Gastrocnemius medialis (tissue), 4 donors: ENCODE measurements around the gene VEGFA.

ENCODE experiments used
- POLR2A ChIP-seq, 2 donors: fragments of 450-650 bp; IDR thresholded peaks; one replicate each; pipeline ENCODE4 v1.6.1; 2017; ENCODE audit warnings: antibody characterized with exemption in 2 of 2, mild to moderate bottlenecking in 2 of 2, moderate library complexity in 2 of 2
- TF ChIP-seq, protein P1 (sequence below), 5 experiments: fragments of 450-650 bp in 3 of 5; fragments of 200-600 bp in 2 of 5; sonication (generic) in 2 of 5; IDR thresholded peaks in 4 of 5; conservative IDR thresholded peaks in 1 of 5; 1 replicate in 4 of 5; 2 replicates in 1 of 5; pipeline ENCODE4 v1.5.1; 2016 to 2019; ENCODE audit warnings: antibody characterized with exemption in 5 of 5, mild to moderate bottlenecking in 3 of 5, moderate library complexity in 3 of 5

- TF ChIP-seq, protein P1, sequence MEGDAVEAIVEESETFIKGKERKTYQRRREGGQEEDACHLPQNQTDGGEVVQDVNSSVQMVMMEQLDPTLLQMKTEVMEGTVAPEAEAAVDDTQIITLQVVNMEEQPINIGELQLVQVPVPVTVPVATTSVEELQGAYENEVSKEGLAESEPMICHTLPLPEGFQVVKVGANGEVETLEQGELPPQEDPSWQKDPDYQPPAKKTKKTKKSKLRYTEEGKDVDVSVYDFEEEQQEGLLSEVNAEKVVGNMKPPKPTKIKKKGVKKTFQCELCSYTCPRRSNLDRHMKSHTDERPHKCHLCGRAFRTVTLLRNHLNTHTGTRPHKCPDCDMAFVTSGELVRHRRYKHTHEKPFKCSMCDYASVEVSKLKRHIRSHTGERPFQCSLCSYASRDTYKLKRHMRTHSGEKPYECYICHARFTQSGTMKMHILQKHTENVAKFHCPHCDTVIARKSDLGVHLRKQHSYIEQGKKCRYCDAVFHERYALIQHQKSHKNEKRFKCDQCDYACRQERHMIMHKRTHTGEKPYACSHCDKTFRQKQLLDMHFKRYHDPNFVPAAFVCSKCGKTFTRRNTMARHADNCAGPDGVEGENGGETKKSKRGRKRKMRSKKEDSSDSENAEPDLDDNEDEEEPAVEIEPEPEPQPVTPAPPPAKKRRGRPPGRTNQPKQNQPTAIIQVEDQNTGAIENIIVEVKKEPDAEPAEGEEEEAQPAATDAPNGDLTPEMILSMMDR (IDR thresholded peaks at IDR 0.05 in 4 of 5, conservative IDR thresholded peaks at IDR 0.05 in 1 of 5), result no peak
- TF ChIP-seq POLR2A (IDR thresholded peaks at IDR 0.05), result no peak
These were observed 32.5 kb upstream of the VEGFA start for GRCh38 chr6:43737272-43738081.
